C4-2B (cell line): ENCODE results near the gene PTPRQ.

Experiments
- ZFX ChIP-seq: fragments of 450-650 bp; IDR thresholded peaks from 2 replicates; pipeline ENCODE4 v1.6.1; 2017
- TF ChIP-seq, protein P1 (sequence below): fragments of 450-650 bp; conservative IDR thresholded peaks from 2 replicates; pipeline ENCODE4 v1.5.1; 2017; ENCODE audit warnings: mild to moderate bottlenecking

DNA sequence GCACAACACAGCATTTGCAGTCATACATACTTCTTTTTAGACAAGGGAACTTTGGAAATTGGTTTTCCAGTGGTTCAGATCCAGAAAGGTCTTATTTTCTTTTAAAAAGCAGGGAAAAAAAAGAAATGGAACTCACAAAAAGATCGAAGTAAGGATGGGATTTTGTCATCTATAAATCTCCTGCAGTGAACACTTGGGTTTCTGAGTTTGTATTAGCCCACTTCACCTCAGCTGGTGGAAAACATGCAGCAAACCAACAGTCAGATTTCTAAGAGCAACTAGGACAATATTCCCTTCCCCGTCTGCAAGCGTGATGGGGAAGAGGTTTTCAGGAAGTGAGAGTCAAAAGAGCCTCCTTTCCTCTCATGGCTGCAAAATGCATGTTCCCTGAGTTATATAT is 277.3 kb downstream of the PTPRQ start:
- TF ChIP-seq, protein P1, sequence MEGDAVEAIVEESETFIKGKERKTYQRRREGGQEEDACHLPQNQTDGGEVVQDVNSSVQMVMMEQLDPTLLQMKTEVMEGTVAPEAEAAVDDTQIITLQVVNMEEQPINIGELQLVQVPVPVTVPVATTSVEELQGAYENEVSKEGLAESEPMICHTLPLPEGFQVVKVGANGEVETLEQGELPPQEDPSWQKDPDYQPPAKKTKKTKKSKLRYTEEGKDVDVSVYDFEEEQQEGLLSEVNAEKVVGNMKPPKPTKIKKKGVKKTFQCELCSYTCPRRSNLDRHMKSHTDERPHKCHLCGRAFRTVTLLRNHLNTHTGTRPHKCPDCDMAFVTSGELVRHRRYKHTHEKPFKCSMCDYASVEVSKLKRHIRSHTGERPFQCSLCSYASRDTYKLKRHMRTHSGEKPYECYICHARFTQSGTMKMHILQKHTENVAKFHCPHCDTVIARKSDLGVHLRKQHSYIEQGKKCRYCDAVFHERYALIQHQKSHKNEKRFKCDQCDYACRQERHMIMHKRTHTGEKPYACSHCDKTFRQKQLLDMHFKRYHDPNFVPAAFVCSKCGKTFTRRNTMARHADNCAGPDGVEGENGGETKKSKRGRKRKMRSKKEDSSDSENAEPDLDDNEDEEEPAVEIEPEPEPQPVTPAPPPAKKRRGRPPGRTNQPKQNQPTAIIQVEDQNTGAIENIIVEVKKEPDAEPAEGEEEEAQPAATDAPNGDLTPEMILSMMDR: no peak
- no peak for TF ChIP-seq ZFX
